CD4-positive, CD25-positive, alpha-beta regulatory T cell (primary cell): ENCODE results near the gene CD226. TPM values are rescaled to one million over a fixed set of nuclear protein-coding genes. Genes with fewer than 3 reads are reported as not detected.
"Not testable (repeated sequence)": the region's sequence is repeated elsewhere in the genome, so short reads cannot be mapped to it uniquely, and the experiment has no call there.

Experiments
- ATAC-seq, 2 donors: fragments of 150-1000 bp; cut with Tn5 transposase; one replicate each; pipeline ENCODE4 v1.10.0; 2021; ENCODE audit warnings: low read depth in 2 of 2, moderate number of reproducible peaks in 2 of 2, moderate library complexity in 1 of 2
- DNase-seq, 3 donors: peaks; one replicate each; pipeline versions ENCODE4 v3.0.0 to v3.0.0-alpha.2; 2012 to 2022; ENCODE audit warnings: mixed read lengths in 1 of 3
- H3K27ac ChIP-seq: one replicate; pipeline ENCODE4 v1.7.0; 2013; ENCODE audit warnings: mild to moderate bottlenecking, low read length; ENCODE audit not compliant: insufficient read depth, poor library complexity, severe bottlenecking
- H3K27me3 ChIP-seq: one replicate; pipeline ENCODE4 v1.7.0; 2013; ENCODE audit warnings: low read length; ENCODE audit not compliant: control insufficient read depth, insufficient read depth
- H3K36me3 ChIP-seq: one replicate; pipeline ENCODE4 v1.7.0; 2013; ENCODE audit warnings: mild to moderate bottlenecking, low read length, moderate library complexity; ENCODE audit not compliant: control insufficient read depth, insufficient read depth
- H3K4me1 ChIP-seq: 2 replicates; pipeline ENCODE4 v1.7.0; 2013; ENCODE audit warnings: mild to moderate bottlenecking, low read length; ENCODE audit not compliant: insufficient read depth, control insufficient read depth, poor library complexity, severe bottlenecking
- H3K4me3 ChIP-seq: one replicate; pipeline ENCODE4 v1.7.0; 2013; ENCODE audit warnings: low read depth, mild to moderate bottlenecking, low read length, moderate library complexity
- H3K9me3 ChIP-seq, 2 experiments: 1 replicate in 1 of 2; 2 replicates in 1 of 2; pipeline ENCODE4 v1.7.0; 2013; ENCODE audit warnings: low read length in 2 of 2, mild to moderate bottlenecking in 1 of 2, moderate library complexity in 1 of 2; ENCODE audit not compliant: control insufficient read depth in 2 of 2
- H3K27ac Mint-ChIP-seq, 3 donors: one replicate each; pipeline ENCODE4 v1.8.0; 2020 to 2022; ENCODE audit warnings: mild to moderate bottlenecking in 3 of 3, mixed read lengths in 3 of 3, moderate library complexity in 2 of 3
- H3K27me3 Mint-ChIP-seq: one replicate; pipeline ENCODE4 v1.8.0; 2022; ENCODE audit warnings: mild to moderate bottlenecking, mixed read lengths
- H3K36me3 Mint-ChIP-seq: one replicate; pipeline ENCODE4 v1.8.0; 2020; ENCODE audit warnings: mixed read lengths
- H3K4me1 Mint-ChIP-seq, 4 donors: one replicate each; pipeline ENCODE4 v1.8.0; 2020 to 2022; ENCODE audit warnings: mixed read lengths in 4 of 4, mild to moderate bottlenecking in 1 of 4
- H3K4me3 Mint-ChIP-seq, 4 donors: one replicate each; pipeline ENCODE4 v1.8.0; 2020 to 2022; ENCODE audit warnings: mild to moderate bottlenecking in 4 of 4, mixed read lengths in 4 of 4, moderate library complexity in 3 of 4
- H3K9me3 Mint-ChIP-seq, 7 donors: one replicate each; pipeline ENCODE4 v1.8.0; 2020 to 2022; ENCODE audit warnings: mixed read lengths in 7 of 7, mild to moderate bottlenecking in 3 of 7, moderate library complexity in 2 of 7
- polyA plus RNA-seq, 4 donors: library from polyadenylated mRNA; unstranded; fragments of 300-500 nt; fragmentation: Illumina TruSeq; gene quantifications; one replicate each; pipeline ENCODE4 v1.2.3, GENCODE V29; 2021
- total RNA-seq: library from RNA; stranded (reverse); gene quantifications from one replicate; pipeline ENCODE4 v1.2.3, GENCODE V29; 2022

Gene CD226
- total and polyA plus RNA-seq, 5 donors from 2014 or later = 14.8 to 65.1 (median 15.6) TPM

- peaks cover 23 to 34% (median 30%) of the 10 kb centered on the region in 4 donors for H3K4me1 Mint-ChIP-seq
- H3K9me3 ChIP-seq, H3K27me3 Mint-ChIP-seq, DNase-seq, H3K27me3 ChIP-seq, ATAC-seq, H3K9me3 Mint-ChIP-seq, H3K27ac ChIP-seq, H3K4me3 ChIP-seq: not testable (repeated sequence)
- peak overlapping the region in 3 of 4 donors; percentile 46 to 62 (median 54) for H3K4me3 Mint-ChIP-seq
- peaks cover 26% of the 10 kb centered on the region for H3K36me3 Mint-ChIP-seq
- peak overlapping the region in 1 of 3 donors; percentile 18 for H3K27ac Mint-ChIP-seq
- Histone ChIP-seq H3K4me1 (peaks cover 16% of the 10 kb centered on the region), H3K36me3 (peaks cover 10% of the 10 kb centered on the region)
Measured at GRCh38 chr18:69899154-69899923, 48.3 kb downstream of the CD226 start.

GRCh38 chr18:69898241-69898861, 49.3 kb downstream of the CD226 start:
- Mint-ChIP-seq H3K27me3 (no peaks in the 10 kb centered on the region), H3K36me3 (peaks cover 28% of the 10 kb centered on the region)

GRCh38 chr18:69897397-69898108, 50.1 kb downstream of the CD226 start:
- ATAC-seq (no peak), DNase-seq (peak in 1 of 3 donors; percentile 44)
- Histone ChIP-seq H3K36me3 (peaks cover 7% of the 10 kb centered on the region), H3K27ac (no peak overlapping the region), H3K4me1 (peaks cover 16% of the 10 kb centered on the region), H3K27me3 (no peaks in the 10 kb centered on the region), H3K4me3 (peak overlapping the region; percentile 79), H3K9me3 (no peaks in the 10 kb centered on the region)
- peaks cover 27 to 47% (median 38%) of the 10 kb centered on the region in 4 donors for H3K4me1 Mint-ChIP-seq
- no peaks in the 10 kb centered on the region for H3K27me3 Mint-ChIP-seq
- H3K36me3 Mint-ChIP-seq = peaks cover 32% of the 10 kb centered on the region
- peak overlapping the region; percentile 80 to 88 (median 85) for H3K27ac Mint-ChIP-seq
- peak overlapping the region; percentile 73 to 90 (median 87) for H3K4me3 Mint-ChIP-seq
- peaks cover 0 to 6% (median 0%) of the 10 kb centered on the region in 7 donors for H3K9me3 Mint-ChIP-seq

More at GRCh38 chr18:69898241-69898861, 49.3 kb downstream of the CD226 start:
- peak overlapping the region; percentile 79 for H3K4me3 ChIP-seq
- Mint-ChIP-seq H3K4me1 (peaks cover 25 to 41% (median 38%) of the 10 kb centered on the region in 4 donors), H3K4me3 (peak overlapping the region; percentile 73 to 90 (median 87)), H3K9me3 (peaks cover 0 to 6% (median 0%) of the 10 kb centered on the region in 7 donors), H3K27ac (peak overlapping the region in 2 of 3 donors; percentile 80 to 88)
- ATAC-seq (peak; percentile 45 to 46), DNase-seq (peak in 1 of 3 donors; percentile 50)
- no peaks in the 10 kb centered on the region for H3K27me3 ChIP-seq
- H3K4me1 ChIP-seq = peaks cover 16% of the 10 kb centered on the region
- peaks cover 7% of the 10 kb centered on the region for H3K36me3 ChIP-seq
- peak overlapping the region; percentile 53 for H3K27ac ChIP-seq
- no peaks in the 10 kb centered on the region for H3K9me3 ChIP-seq

GRCh38 chr18:69895066-69896047, 52.3 kb downstream of the CD226 start:
- Histone ChIP-seq H3K9me3 (peaks cover 0 to 6% of the 10 kb centered on the region in 2 experiments), H3K36me3 (peaks cover 14% of the 10 kb centered on the region), H3K4me1 (peaks cover 16% of the 10 kb centered on the region), H3K4me3 (no peak overlapping the region), H3K27me3 (no peaks in the 10 kb centered on the region), H3K27ac (no peak overlapping the region)
- peaks cover 0 to 11% (median 0%) of the 10 kb centered on the region in 7 donors for H3K9me3 Mint-ChIP-seq
- peaks cover 27 to 48% (median 37%) of the 10 kb centered on the region in 4 donors for H3K4me1 Mint-ChIP-seq
- no peak for DNase-seq
- no peak for ATAC-seq
- no peaks in the 10 kb centered on the region for H3K27me3 Mint-ChIP-seq
- peaks cover 43% of the 10 kb centered on the region for H3K36me3 Mint-ChIP-seq
- peak overlapping the region in 1 of 3 donors; percentile 81 for H3K27ac Mint-ChIP-seq
- peak overlapping the region in 2 of 4 donors; percentile 8 to 90 for H3K4me3 Mint-ChIP-seq

- peaks cover 16% of the 10 kb centered on the region for H3K4me1 ChIP-seq
- H3K9me3 ChIP-seq = peaks cover 0 to 6% of the 10 kb centered on the region in 2 experiments
- ATAC-seq = no peak
- Mint-ChIP-seq H3K36me3 (peaks cover 43% of the 10 kb centered on the region), H3K27me3 (no peaks in the 10 kb centered on the region), H3K9me3 (peaks cover 0 to 9% (median 0%) of the 10 kb centered on the region in 7 donors), H3K4me3 (no peak overlapping the region), H3K4me1 (peaks cover 30 to 42% (median 41%) of the 10 kb centered on the region in 4 donors), H3K27ac (peak overlapping the region in 1 of 3 donors; percentile 14)
- H3K4me3 ChIP-seq = no peak overlapping the region
- no peaks in the 10 kb centered on the region for H3K27me3 ChIP-seq
- H3K27ac ChIP-seq = no peak overlapping the region
- DNase-seq = no peak
- H3K36me3 ChIP-seq = peaks cover 14% of the 10 kb centered on the region
Measured at GRCh38 chr18:69894467-69894866, 53.2 kb downstream of the CD226 start.

- peaks cover 0 to 6% of the 10 kb centered on the region in 2 experiments for H3K9me3 ChIP-seq
- peaks cover 8% of the 10 kb centered on the region for H3K4me1 ChIP-seq
- H3K36me3 Mint-ChIP-seq = peaks cover 38% of the 10 kb centered on the region
- no peaks in the 10 kb centered on the region for H3K27me3 Mint-ChIP-seq
- H3K4me1 Mint-ChIP-seq = peaks cover 13 to 31% (median 28%) of the 10 kb centered on the region in 4 donors
- no peaks in the 10 kb centered on the region for H3K27me3 ChIP-seq
- peaks cover 0 to 9% (median 0%) of the 10 kb centered on the region in 7 donors for H3K9me3 Mint-ChIP-seq
- peaks cover 12% of the 10 kb centered on the region for H3K36me3 ChIP-seq
- no peak overlapping the region for H3K4me3 Mint-ChIP-seq
- H3K27ac Mint-ChIP-seq = no peak overlapping the region
- DNase-seq (no peak), ATAC-seq (no peak)
- H3K27ac ChIP-seq = no peak overlapping the region
- no peak overlapping the region for H3K4me3 ChIP-seq
Measured at GRCh38 chr18:69890558-69890957, 57.1 kb downstream of the CD226 start.
